Measurements from ENCODE around the gene HEATR1. TPM values are rescaled to one million over a fixed set of nuclear protein-coding genes. Genes with fewer than 3 reads are reported as not detected.

The HEATR1 gene
- total RNA-seq, 1 experiment from 2014 or later: 73.0 TPM

DNA sequence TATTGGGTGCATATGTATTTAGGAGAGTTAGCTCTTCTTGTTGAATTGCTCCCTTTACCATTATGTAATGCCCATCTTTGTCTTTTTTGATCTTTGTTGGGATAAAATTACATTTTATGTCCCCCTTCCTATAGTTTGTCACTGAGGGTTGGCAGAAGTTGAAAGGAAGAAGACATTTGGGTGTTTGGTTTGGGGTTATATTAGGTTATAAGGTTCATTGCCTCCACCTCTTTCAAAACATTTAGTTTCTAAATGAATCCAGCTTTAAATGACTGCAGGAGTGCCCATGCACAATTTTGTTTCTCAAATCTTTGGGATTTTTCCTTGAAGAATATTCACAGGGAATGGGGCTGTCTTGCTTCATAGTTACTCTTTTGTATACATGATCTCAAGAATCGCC, 95.1 kb downstream of the HEATR1 start:
- Mint-ChIP-seq H3K4me3 (no peak overlapping the region), H3K9me3 (no peaks in the 10 kb centered on the region)
- POLR2A ChIA-PET: no interaction called here

DNA sequence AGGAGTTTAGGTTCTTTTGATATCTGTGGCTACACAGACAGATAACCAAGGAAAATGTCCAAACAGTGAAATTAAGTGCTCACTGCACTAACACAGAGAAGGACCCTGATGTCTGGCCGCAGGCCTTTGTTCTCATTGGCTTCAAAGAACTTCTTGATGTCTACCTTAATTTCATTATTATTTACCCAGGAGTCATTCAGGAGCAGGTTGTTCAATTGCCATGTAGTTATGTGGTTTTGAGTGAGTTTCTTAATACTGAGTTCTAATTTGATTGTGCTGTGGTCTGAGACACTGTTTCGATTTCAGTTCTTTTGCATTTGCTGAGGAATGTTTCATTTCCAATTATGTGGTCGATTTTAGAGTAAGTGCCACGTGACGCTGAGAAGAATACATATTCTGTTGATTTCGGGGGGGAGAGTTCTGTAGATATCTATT, 95.7 kb downstream of the HEATR1 start:
- CTCF ChIA-PET: no interaction called here
- H3K4me1 Mint-ChIP-seq: peaks cover 15% of the 10 kb centered on the region
- H3K9me3 Mint-ChIP-seq: no peaks in the 10 kb centered on the region

More for the DNA sequence above, 95.1 kb downstream of the HEATR1 start:
- H3K27me3 Mint-ChIP-seq (ENCODE audit: low read depth): no peaks in the 10 kb centered on the region
- peaks cover 14% of the 10 kb centered on the region for H3K4me1 Mint-ChIP-seq
- H3K36me3 Mint-ChIP-seq: no peaks in the 10 kb centered on the region
- ATAC-seq: no peak
- CTCF ChIA-PET: interaction anchor here (1.8 kb wide), 1 partner anchor 8 kb away, joined by 3 read pairs; no protein-coding TSS in a partner anchor
- DNase-seq (ENCODE audit: low spot score): no peak
- TF ChIP-seq SP1 (CRISPR knock-in tag; conservative IDR thresholded peaks at IDR 0.05) (no peak), ZNF396 (CRISPR knock-in tag; IDR thresholded peaks at IDR 0.05; ENCODE audit: borderline replicate concordance) (no peak)
- TF ChIP-seq, protein P1, sequence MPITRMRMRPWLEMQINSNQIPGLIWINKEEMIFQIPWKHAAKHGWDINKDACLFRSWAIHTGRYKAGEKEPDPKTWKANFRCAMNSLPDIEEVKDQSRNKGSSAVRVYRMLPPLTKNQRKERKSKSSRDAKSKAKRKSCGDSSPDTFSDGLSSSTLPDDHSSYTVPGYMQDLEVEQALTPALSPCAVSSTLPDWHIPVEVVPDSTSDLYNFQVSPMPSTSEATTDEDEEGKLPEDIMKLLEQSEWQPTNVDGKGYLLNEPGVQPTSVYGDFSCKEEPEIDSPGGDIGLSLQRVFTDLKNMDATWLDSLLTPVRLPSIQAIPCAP (CRISPR knock-in tag; IDR thresholded peaks at IDR 0.05): no peak
- H3K27ac Mint-ChIP-seq: no peak overlapping the region

More for the DNA sequence above, 95.7 kb downstream of the HEATR1 start:
- POLR2A ChIA-PET: interaction anchor here (0.6 kb wide), 1 partner anchor 1861 kb away, joined by 5 read pairs; no protein-coding TSS in a partner anchor
- no peak overlapping the region for H3K4me3 Mint-ChIP-seq
- TF ChIP-seq GTF2I (CRISPR knock-in tag; conservative IDR thresholded peaks at IDR 0.05) (no peak), ZNF317 (CRISPR knock-in tag; IDR thresholded peaks at IDR 0.05; ENCODE audit: borderline replicate concordance, low read depth) (no peak), CBFB (CRISPR knock-in tag; IDR thresholded peaks at IDR 0.05; ENCODE audit: low read depth) (no peak), PRRX2 (CRISPR knock-in tag; IDR thresholded peaks at IDR 0.05) (no peak), ETV6 (CRISPR knock-in tag; IDR thresholded peaks at IDR 0.05) (no peak), ESRRA (CRISPR knock-in tag; IDR thresholded peaks at IDR 0.05; ENCODE audit: borderline replicate concordance) (no peak), IRF2 (CRISPR knock-in tag; IDR thresholded peaks at IDR 0.05; ENCODE audit: borderline replicate concordance, low read depth) (no peak)
- TF ChIP-seq, protein P2, sequence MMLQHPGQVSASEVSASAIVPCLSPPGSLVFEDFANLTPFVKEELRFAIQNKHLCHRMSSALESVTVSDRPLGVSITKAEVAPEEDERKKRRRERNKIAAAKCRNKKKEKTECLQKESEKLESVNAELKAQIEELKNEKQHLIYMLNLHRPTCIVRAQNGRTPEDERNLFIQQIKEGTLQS (CRISPR knock-in tag; conservative IDR thresholded peaks at IDR 0.05): no peak
- TF ChIP-seq, protein P3, sequence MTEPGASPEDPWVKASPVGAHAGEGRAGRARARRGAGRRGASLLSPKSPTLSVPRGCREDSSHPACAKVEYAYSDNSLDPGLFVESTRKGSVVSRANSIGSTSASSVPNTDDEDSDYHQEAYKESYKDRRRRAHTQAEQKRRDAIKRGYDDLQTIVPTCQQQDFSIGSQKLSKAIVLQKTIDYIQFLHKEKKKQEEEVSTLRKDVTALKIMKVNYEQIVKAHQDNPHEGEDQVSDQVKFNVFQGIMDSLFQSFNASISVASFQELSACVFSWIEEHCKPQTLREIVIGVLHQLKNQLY (CRISPR knock-in tag; IDR thresholded peaks at IDR 0.05): no peak
- TF ChIP-seq, protein P4, sequence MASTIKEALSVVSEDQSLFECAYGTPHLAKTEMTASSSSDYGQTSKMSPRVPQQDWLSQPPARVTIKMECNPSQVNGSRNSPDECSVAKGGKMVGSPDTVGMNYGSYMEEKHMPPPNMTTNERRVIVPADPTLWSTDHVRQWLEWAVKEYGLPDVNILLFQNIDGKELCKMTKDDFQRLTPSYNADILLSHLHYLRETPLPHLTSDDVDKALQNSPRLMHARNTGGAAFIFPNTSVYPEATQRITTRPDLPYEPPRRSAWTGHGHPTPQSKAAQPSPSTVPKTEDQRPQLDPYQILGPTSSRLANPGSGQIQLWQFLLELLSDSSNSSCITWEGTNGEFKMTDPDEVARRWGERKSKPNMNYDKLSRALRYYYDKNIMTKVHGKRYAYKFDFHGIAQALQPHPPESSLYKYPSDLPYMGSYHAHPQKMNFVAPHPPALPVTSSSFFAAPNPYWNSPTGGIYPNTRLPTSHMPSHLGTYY (CRISPR knock-in tag; IDR thresholded peaks at IDR 0.05): no peak
- TF ChIP-seq, protein P5, sequence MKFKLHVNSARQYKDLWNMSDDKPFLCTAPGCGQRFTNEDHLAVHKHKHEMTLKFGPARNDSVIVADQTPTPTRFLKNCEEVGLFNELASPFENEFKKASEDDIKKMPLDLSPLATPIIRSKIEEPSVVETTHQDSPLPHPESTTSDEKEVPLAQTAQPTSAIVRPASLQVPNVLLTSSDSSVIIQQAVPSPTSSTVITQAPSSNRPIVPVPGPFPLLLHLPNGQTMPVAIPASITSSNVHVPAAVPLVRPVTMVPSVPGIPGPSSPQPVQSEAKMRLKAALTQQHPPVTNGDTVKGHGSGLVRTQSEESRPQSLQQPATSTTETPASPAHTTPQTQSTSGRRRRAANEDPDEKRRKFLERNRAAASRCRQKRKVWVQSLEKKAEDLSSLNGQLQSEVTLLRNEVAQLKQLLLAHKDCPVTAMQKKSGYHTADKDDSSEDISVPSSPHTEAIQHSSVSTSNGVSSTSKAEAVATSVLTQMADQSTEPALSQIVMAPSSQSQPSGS (CRISPR knock-in tag; IDR thresholded peaks at IDR 0.05; ENCODE audit: borderline replicate concordance, low read depth): no peak
- TF ChIP-seq, protein P6, sequence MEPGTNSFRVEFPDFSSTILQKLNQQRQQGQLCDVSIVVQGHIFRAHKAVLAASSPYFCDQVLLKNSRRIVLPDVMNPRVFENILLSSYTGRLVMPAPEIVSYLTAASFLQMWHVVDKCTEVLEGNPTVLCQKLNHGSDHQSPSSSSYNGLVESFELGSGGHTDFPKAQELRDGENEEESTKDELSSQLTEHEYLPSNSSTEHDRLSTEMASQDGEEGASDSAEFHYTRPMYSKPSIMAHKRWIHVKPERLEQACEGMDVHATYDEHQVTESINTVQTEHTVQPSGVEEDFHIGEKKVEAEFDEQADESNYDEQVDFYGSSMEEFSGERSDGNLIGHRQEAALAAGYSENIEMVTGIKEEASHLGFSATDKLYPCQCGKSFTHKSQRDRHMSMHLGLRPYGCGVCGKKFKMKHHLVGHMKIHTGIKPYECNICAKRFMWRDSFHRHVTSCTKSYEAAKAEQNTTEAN (CRISPR knock-in tag; IDR thresholded peaks at IDR 0.05): no peak
- TF ChIP-seq, protein P7, sequence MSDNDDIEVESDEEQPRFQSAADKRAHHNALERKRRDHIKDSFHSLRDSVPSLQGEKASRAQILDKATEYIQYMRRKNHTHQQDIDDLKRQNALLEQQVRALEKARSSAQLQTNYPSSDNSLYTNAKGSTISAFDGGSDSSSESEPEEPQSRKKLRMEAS (CRISPR knock-in tag; IDR thresholded peaks at IDR 0.05): no peak
- TF ChIP-seq, protein P8, sequence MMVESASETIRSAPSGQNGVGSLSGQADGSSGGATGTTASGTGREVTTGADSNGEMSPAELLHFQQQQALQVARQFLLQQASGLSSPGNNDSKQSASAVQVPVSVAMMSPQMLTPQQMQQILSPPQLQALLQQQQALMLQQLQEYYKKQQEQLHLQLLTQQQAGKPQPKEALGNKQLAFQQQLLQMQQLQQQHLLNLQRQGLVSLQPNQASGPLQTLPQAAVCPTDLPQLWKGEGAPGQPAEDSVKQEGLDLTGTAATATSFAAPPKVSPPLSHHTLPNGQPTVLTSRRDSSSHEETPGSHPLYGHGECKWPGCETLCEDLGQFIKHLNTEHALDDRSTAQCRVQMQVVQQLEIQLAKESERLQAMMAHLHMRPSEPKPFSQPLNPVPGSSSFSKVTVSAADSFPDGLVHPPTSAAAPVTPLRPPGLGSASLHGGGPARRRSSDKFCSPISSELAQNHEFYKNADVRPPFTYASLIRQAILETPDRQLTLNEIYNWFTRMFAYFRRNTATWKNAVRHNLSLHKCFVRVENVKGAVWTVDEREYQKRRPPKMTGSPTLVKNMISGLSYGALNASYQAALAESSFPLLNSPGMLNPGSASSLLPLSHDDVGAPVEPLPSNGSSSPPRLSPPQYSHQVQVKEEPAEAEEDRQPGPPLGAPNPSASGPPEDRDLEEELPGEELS (CRISPR knock-in tag; IDR thresholded peaks at IDR 0.05): no peak
- H3K27ac Mint-ChIP-seq: no peak overlapping the region
- ATAC-seq (no peak), DNase-seq (ENCODE audit: low spot score) (no peak)
- no peaks in the 10 kb centered on the region for H3K27me3 Mint-ChIP-seq (ENCODE audit: low read depth)
- no peaks in the 10 kb centered on the region for H3K36me3 Mint-ChIP-seq

All from WTC11 (cell line).